NCI-H1105 (cell line): ENCODE measurements around the gene BCL7A.
"Not testable (repeated sequence)": the region's sequence is repeated elsewhere in the genome, so short reads cannot be mapped to it uniquely, and the experiment has no call there.

ENCODE experiments used
- DNase-seq: peaks from one replicate; lab custom pipeline; 2025; lab: John Stamatoyannopoulos, UW

The BCL7A gene

DNA sequence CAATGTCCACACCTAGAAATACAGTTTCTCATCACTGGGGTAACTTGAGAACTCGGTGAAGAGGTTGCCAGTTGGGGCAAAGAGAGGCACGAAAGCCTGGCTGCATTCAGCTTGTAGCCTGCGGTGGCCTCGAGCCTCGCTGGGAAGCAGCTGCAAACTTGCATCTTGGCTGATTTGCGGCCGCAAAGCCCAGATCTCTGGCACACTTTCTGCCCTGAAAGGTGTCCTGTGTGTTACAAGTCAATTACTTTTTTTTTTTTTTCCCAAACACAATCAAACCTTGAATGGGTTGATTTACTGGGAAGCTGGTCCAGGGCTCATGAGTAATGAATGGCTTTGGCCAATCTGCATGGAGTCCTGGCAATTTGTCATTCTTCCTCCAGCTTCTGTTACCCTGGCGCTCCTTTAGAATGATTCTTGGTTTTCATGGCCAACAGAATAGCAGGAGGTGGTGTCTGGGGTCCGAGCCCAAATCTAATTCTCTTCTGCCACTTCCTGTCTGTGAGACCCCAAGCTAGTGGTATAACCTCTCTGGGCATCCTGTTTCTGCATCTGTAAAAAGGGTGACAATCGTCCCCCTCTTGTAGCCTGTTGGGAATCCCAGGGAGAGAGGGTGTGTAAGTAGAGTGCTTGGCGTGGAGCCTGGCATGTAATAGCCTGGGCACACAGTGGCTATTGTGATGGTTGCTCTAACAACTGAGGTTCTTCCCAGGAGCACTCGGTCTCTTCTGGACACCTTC lies 6.7 kb downstream of the BCL7A start:
- no peak for DNase-seq

GRCh38 chr12:122028905-122029560 lies 7.3 kb downstream of the BCL7A start:
- no peak for DNase-seq

- no peak for DNase-seq
These were observed 8.1 kb downstream of the BCL7A start for GRCh38 chr12:122029620-122030423.

- DNase-seq: no peak
These were observed 8.8 kb downstream of the BCL7A start for GRCh38 chr12:122030424-122031035.

DNA sequence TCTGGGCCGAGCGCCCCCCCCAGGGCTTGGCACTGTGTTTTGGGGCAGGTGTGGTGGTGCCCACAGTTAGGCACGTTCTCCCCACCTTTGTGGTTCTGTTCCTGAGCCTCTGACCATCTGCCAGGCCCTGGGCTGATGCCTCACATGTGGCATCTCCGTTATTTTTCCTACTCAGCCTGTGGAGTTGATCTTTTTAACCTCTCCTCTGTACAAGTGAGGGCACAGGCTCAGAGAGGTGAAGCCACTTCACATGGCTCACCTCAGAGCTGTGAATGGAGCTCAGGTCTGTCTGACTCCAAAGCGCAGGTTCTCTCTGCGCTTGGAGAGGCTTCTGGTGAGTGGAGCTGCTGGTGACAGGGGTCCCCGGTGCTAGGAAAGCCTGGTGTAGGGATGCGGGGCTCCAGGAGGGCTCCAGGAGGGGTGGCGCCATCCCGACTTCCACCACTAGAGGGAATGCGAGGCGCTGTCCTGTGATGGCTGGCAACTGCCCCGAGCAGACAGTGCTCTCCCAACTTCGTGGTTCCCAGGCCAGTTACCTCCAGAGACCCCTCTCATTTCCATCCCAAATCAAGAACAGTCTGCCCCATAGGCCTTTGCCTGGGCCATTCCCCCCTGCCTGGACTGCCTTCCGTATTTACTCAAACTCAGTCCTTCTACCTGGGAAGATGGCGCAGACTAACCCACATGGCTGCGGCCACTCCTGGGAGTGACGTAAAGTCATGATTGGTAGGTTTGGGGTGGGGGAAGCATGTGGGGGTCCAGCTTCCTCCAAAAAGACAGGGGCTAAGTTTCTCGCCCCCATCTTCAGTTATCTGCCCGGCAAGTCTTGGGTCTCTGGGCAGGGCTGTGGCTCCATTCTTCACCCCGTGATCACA lies 9.9 kb downstream of the BCL7A start:
- no peak for DNase-seq

DNA sequence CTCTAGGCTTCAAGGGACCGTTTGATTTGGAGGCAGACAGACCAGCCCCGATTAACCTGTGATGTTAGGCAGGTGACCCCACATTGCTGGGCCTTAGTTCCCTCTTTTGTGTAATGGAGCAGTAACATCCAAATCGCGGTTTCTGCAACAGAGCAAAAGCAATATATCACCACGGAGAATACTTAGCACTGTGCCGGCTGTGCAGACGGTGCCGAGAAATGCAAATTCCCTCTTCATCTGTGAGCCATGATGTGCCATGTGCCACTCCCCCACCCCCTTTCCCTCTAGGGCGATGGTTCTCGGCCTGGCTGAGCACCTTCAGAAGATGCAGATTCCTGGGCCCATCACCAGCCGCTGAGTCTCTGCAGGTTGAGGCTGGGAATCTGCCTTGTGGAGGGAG lies 10.9 kb downstream of the BCL7A start:
- DNase-seq: no peak

- no peak for DNase-seq
These were observed 13.6 kb downstream of the BCL7A start for GRCh38 chr12:122035292-122035691.

DNA sequence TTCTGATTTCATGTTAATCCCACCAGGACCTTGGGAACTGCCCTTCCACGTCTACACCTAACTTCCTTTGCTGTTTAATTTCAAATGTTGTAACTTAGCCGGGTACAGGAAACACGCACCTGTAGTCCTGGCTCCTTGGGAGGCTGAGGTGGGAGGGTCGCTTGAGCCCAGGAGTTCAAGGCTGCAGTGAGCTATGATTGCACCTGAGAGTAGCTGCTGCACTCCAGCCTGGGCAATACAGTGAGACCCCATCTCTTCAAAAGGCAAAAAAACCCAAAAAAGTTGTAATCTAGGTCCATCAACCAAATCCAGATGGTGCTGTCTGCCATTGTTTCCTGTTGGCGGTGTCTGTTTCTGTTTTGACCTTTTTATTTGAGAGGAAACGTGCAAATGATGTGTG lies 14.5 kb downstream of the BCL7A start:
- no peak for DNase-seq

DNA sequence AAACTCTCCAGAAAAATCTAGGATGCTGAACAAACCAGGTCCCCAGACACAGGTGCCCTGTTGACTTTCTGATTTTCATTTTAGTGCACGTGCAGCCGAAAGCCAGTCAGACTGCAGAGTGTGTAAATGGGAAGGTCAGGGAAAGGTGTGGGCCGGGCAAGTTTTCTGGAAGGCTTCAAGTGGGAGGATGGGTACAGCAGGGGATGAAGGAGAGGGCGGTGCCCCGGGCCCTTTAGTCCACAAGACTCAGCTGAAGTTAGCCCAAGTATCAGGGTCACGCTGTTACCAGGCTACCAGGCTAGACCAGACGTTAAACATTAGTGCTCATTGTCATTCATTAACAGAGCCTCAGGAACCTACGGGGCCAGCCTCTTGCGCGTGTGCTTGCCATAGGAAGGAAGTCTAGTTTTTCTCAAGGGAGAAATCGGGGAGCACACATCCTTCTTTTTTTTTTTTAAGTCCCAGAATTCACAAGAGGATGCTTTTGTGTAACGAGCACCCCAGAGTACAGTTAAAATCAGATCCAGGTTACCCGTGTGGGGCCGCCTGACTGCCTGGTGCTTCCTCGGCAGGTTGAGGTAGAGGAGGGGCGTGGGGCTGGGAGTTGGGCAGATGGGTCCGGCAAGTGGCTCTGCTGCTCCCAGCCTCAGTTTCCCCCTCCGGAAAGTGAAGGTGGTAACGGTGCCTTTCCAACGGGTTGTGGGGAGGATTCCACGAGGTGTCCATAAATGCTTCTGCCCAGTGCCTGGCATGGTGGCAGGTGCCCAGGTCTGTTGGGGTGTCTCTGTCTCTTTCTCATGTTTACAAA lies 19.1 kb downstream of the BCL7A start:
- DNase-seq: no peak

DNA sequence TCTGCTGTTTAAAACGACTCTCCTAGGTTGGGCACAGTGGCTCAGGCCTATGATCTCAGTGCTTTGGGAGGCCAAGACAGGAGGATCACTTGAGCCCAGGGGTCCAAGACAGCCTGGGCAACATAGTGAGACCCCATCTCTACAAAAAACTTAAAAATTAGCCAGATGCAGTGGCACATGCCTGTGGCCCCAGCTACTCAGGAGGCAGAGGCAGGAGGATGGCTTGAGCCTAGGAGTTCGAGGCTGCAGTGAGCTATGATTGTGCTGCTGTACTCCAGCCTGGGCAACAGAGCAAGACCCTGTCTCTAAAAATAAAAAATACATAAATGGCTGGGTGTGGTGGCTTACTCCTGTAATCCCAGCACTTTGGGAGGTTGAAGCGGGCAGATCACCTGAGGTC lies 19.8 kb downstream of the BCL7A start:
- not testable (repeated sequence) for DNase-seq

DNA sequence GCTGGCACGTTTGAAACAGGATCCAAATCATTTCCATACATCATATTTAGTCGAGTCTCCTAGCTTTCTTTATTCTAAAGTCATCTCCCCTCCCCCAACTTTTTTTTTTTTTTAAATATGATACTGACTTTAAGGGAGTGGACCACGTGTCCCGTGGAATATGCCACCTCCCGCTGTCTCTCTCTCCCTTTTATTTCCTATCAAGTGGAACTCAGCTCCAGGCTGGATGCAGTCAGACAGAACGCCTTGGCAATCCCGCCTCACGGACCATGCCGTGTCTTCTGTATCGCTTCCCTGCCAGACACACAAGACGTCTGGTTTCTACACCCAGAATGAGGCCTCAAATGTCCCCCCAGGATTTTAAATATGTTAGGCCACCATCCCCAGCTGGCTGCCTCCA lies 21.2 kb downstream of the BCL7A start:
- DNase-seq: no peak

GRCh38 chr12:122043476-122043875 lies 21.8 kb downstream of the BCL7A start:
- no peak for DNase-seq

DNA sequence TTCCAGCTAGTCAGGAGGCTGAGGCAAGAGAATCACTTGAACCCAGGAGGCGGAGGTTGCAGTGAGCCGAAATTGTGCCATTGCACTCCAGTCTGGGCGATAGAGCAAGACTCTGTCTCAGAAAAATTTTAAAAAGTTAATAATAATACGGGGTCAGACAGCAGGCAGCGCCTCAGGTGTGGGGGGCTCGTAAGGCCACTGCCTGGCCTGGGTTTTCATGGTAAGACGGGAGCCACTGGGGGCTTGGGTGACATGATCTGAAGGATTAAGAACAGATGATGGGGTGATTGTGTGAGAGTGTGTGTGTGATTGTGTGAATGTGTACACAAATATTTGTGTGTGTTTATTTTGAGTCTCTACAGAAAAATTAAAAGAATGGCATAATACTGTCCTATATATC lies 23.6 kb downstream of the BCL7A start:
- no peak for DNase-seq

DNA sequence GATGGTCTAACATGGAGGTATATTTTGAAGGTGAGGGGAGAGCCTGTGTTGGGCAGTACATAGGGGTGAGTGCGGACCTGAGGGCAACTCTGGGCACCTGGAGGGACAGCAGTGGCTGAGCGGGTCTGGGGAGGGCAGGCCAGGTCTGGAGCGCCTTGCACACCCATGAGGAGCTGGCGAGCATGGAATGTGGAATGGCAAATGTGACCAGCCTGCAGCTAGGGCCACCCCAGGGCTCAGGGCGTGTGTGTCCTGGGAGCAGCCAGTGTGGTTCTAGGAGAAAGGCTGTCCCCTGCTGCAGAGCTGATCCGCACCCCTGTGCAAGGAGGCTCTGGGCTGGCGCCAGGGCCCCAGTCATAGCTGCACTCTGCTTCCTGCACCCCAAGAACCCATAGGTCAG lies 24.5 kb downstream of the BCL7A start:
- no peak for DNase-seq

DNA sequence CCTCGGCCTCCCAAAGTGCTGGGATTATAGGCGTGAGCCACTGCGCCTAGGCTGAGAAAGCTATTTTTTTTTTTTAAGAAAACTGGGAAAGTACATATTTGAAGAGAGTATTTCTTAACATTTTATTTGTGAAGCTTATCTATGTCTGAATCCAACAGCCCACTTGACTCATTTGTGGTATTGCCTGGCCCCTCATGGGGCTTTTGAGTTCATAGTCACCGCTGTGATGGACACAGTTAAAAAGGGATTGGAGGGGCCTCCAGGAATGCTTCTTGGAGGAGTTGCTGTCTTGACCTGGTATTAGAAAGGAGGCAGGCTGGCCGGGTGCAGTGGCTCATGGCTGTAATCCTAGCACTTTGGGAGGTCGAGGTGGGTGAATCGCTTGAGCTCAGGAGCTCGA lies 26.5 kb downstream of the BCL7A start:
- DNase-seq: no peak

GRCh38 chr12:122049827-122050226 lies 28.1 kb downstream of the BCL7A start:
- no peak for DNase-seq

DNA sequence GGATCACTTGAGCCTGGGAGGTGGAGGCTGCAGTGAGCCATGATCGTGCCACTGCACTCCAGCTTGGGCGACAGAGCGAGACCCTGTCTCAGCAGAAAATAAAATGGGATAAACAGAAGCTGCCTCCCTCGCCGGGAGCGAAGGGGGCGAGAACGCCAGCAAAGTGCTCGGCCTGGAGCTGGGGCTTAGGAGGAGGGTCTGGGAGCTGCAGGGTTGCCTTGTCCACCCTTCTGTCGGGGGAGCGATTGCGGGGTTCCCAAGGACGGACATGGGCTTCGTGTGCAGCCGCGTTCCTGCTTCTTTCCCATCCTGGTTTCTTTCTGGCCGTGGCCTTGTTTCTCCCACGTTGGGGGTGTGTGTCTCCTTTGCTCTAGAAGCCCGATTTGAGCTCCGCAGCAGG lies 29.0 kb downstream of the BCL7A start:
- no peak for DNase-seq

DNA sequence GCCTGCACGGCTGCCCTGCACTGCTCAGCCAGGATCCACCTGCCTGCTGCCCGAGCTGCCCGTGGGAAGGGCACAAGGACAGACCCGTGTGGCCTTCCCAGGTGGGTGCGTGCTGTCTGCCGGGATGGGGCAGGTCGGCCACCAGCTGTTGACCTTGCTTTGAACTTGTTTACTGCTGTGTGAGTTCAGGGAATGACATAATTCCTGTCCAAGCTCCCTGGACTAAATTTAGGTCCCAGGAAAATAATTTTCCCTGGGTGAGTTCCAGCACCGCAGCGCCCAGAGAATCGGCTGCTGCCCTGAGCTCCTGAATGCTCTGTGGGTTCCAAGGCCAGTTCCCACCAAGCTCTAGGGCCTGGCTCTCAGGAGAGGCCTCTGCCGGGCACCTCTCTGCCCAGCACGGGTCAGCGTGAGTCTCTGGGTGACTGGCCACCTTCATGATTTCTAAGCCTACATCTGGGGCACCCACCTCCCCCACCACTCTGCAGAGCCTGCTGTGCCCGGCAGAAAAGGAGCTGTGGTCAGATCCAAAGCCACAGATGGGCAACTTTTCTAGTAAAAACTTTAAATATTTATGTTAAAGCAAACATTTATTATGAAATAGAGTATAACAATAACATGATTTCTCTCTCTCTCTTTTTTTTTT lies 29.7 kb downstream of the BCL7A start:
- no peak for DNase-seq

GRCh38 chr12:122052285-122052684 lies 30.6 kb downstream of the BCL7A start:
- no peak for DNase-seq

- no peak for DNase-seq
These were observed 33.3 kb downstream of the BCL7A start for GRCh38 chr12:122054842-122055520.
